ENCODE data around the gene IMMP2L. TPM values are rescaled to one million over a fixed set of nuclear protein-coding genes. Genes with fewer than 3 reads are reported as not detected.

IMMP2L gene
- total and polyA plus RNA-seq, 2 of the 4 experiments (the other 2 are of a cell fraction), result 5.8 to 9.3 TPM

DNA sequence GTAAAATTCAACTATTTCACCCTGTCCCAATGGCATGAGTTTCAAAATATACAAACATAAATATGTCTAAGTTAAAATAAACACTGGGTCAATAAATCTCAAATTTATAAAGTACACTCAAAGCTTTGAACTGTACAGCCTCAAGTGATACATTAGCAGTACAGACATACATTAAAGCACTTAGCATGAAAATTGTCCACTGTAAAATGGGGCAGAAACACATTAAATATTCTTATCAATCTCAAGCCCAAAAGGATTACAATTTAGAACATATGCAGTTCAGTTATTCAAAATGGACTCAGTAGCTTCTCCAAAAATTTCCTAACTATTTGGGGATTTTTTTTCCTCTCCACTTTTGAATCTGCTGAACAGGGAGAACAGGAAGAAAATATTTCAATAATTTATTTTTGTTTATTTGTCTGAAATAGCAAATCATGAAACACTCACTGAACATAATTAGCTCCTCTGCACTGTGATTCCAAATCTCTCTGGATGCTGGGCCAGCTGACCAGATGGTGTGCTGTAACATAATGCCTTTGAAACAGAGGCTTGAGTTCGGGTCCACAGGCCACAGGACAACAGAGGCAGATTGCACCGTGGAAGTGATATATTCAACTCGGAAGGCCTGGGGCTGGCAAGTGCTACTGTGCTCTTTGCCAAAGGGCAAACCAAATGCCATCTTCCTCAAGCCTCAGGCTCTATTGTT, 720.3 kb downstream of the IMMP2L start:
- H2BK120ac ChIP-seq (ENCODE audit: low read depth, low read length), result peak overlapping the region; percentile 47; the same call in 1 of the 2 replicates
- no peak overlapping the region for H4K5ac ChIP-seq (ENCODE audit: low read depth, low read length)
- no peak overlapping the region for H2BK5ac ChIP-seq (ENCODE audit: low read depth, low read length, poor library complexity, severe bottlenecking)
- peak overlapping the region; percentile 46; the same call in 1 of the 2 replicates for H2AK5ac ChIP-seq (ENCODE audit: low read depth, low read length)
- no peaks in the 10 kb centered on the region for H3K79me1 ChIP-seq (ENCODE audit: low read depth in 1 of 2, low read length in 2 of 2)
- no peak for TF ChIP-seq RCOR1 (IDR thresholded peaks at IDR 0.05; ENCODE audit: insufficient replicate concordance, low read length)
- TF ChIP-seq, protein P1, sequence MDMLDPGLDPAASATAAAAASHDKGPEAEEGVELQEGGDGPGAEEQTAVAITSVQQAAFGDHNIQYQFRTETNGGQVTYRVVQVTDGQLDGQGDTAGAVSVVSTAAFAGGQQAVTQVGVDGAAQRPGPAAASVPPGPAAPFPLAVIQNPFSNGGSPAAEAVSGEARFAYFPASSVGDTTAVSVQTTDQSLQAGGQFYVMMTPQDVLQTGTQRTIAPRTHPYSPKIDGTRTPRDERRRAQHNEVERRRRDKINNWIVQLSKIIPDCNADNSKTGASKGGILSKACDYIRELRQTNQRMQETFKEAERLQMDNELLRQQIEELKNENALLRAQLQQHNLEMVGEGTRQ (IDR thresholded peaks at IDR 0.05; ENCODE audit: low read depth, low read length), result no peak
- TF ChIP-seq ELK1 (IDR thresholded peaks at IDR 0.05; ENCODE audit: borderline replicate concordance, low read depth, low read length), result no peak
- no peak for TF ChIP-seq CHD1 (IDR thresholded peaks at IDR 0.05; ENCODE audit: low read depth, low read length)
- no peak for TF ChIP-seq POLR2A (IDR thresholded peaks at IDR 0.05; ENCODE audit: low read depth, low read length)
- no peak for TF ChIP-seq SMC3 (IDR thresholded peaks at IDR 0.05; ENCODE audit: low read depth, low read length)
- TF ChIP-seq CEBPB (IDR thresholded peaks at IDR 0.05; ENCODE audit: low read depth, low read length), result no peak
- TF ChIP-seq MXI1 (IDR thresholded peaks at IDR 0.05; ENCODE audit: borderline replicate concordance, low read depth, low read length), result no peak
- TF ChIP-seq BHLHE40 (IDR thresholded peaks at IDR 0.05; ENCODE audit: low read depth, low read length), result no peak
- no peak for TF ChIP-seq CTCF (conservative IDR thresholded peaks at IDR 0.05; ENCODE audit: low read depth, low read length)
- TF ChIP-seq NFE2L2 (IDR thresholded peaks at IDR 0.05; ENCODE audit: low read depth, low read length), result no peak
- no peak for TF ChIP-seq MAFK (IDR thresholded peaks at IDR 0.05; ENCODE audit: low read depth, low read length)
- no peak for TF ChIP-seq RFX5 (IDR thresholded peaks at IDR 0.05; ENCODE audit: low read depth, low read length)
- no peaks in the 10 kb centered on the region for H3K9me1 ChIP-seq (ENCODE audit: insufficient read depth, low read length)
- no peaks in the 10 kb centered on the region for H3K27me3 ChIP-seq (ENCODE audit: control insufficient read depth, insufficient read depth, low read length)
- H4K8ac ChIP-seq (ENCODE audit: low read depth in 2 of 2, low read length in 2 of 2), result peak overlapping the region in 1 of 2 experiments; percentile 60; a peak in 1 of 4 replicates
- intact Hi-C loops (cut with micrococcal nuclease) (no loop called here), in situ Hi-C loops (cut with MboI; ENCODE audit: low sequenced_read_pairs) (no loop called here), dilution Hi-C loops (cut with HindIII; ENCODE audit: low sequenced_read_pairs, unreplicated experiment) (no loop called here)
- 0 out of 2 replicates have a peak overlapping the region, but pooled peaks have one; percentile 25 for H2BK20ac ChIP-seq (ENCODE audit: low read depth, low read length)
- no peak overlapping the region for H3K23ac ChIP-seq (ENCODE audit: low read depth, low read length)
- no peak overlapping the region for H3K27ac ChIP-seq (ENCODE audit: insufficient read depth, low read length)
- no peak overlapping the region; the same call in 2 of the 3 replicates for H2BK15ac ChIP-seq (ENCODE audit: low read depth, low read length)
- no peak overlapping the region for H2AK9ac ChIP-seq (replicated peaks; ENCODE audit: low read depth, low read length, poor library complexity)
- DNase-seq, result no peak
- WGBS, 2 experiments (ENCODE audit: extremely low coverage in 2 of 2, insufficient read length in 1 of 2), result 20% methylated on average over 1 of the region's 3 CpGs; no CpG with 5 or more reads in 1 of the 2 experiments
- H3K9me3 ChIP-seq (ENCODE audit: control insufficient read depth, insufficient read depth, low read length), result no peaks in the 10 kb centered on the region
- H3K56ac ChIP-seq (ENCODE audit: extremely low read depth, insufficient read depth, low read length), result peak overlapping the region; percentile 3; the same call in 1 of the 2 replicates
- ATAC-seq (ENCODE audit: low read depth), result peak; percentile 71
- H3K14ac ChIP-seq (replicated peaks; ENCODE audit: low read depth, low read length), result no peak overlapping the region
- 0 out of 2 replicates have a peak overlapping the region, but pooled peaks have one; percentile 20 for H4K91ac ChIP-seq (ENCODE audit: insufficient read depth, low read depth, low read length)
- peaks cover 2% of the 10 kb centered on the region; the same call in 1 of the 2 replicates for H3K4me1 ChIP-seq (ENCODE audit: control insufficient read depth, insufficient read depth, low read length)
- no peak overlapping the region; the same call in 1 of the 2 replicates for H3K4me2 ChIP-seq (ENCODE audit: low read depth, low read length)
- peak overlapping the region; percentile 79 for H2AFZ ChIP-seq (replicated peaks; ENCODE audit: low read length, poor library complexity)
- ChIA-PET POLR2A (ENCODE audit: unreplicated experiment) (no interaction called here), CTCF (no interaction called here)
- BruUV-seq (replicated peaks), result no TSS peak
- H3K4me3 ChIP-seq (ENCODE audit: insufficient read depth, low read depth, low read length), result no peak overlapping the region
- H3K9ac ChIP-seq (ENCODE audit: low read depth, low read length), result no peak overlapping the region
- no peaks in the 10 kb centered on the region for H4K20me1 ChIP-seq (ENCODE audit: insufficient read depth, low read length)
- H3K36me3 ChIP-seq (ENCODE audit: control insufficient read depth, insufficient read depth, low read length), result no peaks in the 10 kb centered on the region
- no peak overlapping the region for H3K18ac ChIP-seq (ENCODE audit: low read depth, low read length)
- H3K4ac ChIP-seq (ENCODE audit: low read depth, low read length), result 0 out of 2 replicates have a peak overlapping the region, but pooled peaks have one; percentile 15
